ENCODE measurements around the gene LRP5. TPM values are rescaled to one million over a fixed set of nuclear protein-coding genes. Genes with fewer than 3 reads are reported as not detected.

The LRP5 gene
- total RNA-seq, 2 donors from 2014 or later = 43.3 to 63.6 TPM

- Histone ChIP-seq H3K4me3 (no peak overlapping the region), H3K4me1 (peaks cover 18% of the 10 kb centered on the region), H3K36me3 (replicated peaks in 1 of 2; ENCODE audit: insufficient read depth in 1 of 2, low read depth in 2 of 2) (peaks cover 0 to 3% of the 10 kb centered on the region in 2 donors), H3K27me3 (no peaks in the 10 kb centered on the region), H3K9me3 (no peaks in the 10 kb centered on the region), H3K27ac (no peak overlapping the region)
- WGBS, 2 donors = 87% methylated on average over 5 to 8 of the region's 8 CpGs
- no peak for DNase-seq
- TF ChIP-seq CTCF (IDR thresholded peaks at IDR 0.05) (no peak), POLR2A (IDR thresholded peaks at IDR 0.05) (no peak)
- ATAC-seq = no peak
- intact Hi-C loops (cut with DNase I) = no loop called here
Measured at GRCh38 chr11:68369756-68370155, 57.4 kb downstream of the LRP5 start.

GRCh38 chr11:68370211-68371111 is 58.1 kb downstream of the LRP5 start:
- ATAC-seq (no peak), DNase-seq (peak in 1 of 4 donors; percentile 31)
- Histone ChIP-seq H3K4me3 (no peak overlapping the region), H3K27ac (peak overlapping the region in 1 of 4 donors; percentile 17), H3K4me1 (peaks cover 21% of the 10 kb centered on the region), H3K36me3 (replicated peaks in 1 of 2; ENCODE audit: insufficient read depth in 1 of 2, low read depth in 2 of 2) (peaks cover 0 to 3% of the 10 kb centered on the region in 2 donors), H3K9me3 (no peaks in the 10 kb centered on the region), H3K27me3 (no peaks in the 10 kb centered on the region)
- WGBS, 2 donors = 64 to 83% methylated on average over 18 to 23 of the region's 23 CpGs
- intact Hi-C loops (cut with DNase I) = no loop called here
- TF ChIP-seq CTCF (IDR thresholded peaks at IDR 0.05) (no peak), POLR2A (IDR thresholded peaks at IDR 0.05) (no peak)

GRCh38 chr11:68371171-68372041 is 59.0 kb downstream of the LRP5 start:
- Histone ChIP-seq H3K27me3 (no peaks in the 10 kb centered on the region), H3K4me3 (no peak overlapping the region), H3K9me3 (no peaks in the 10 kb centered on the region), H3K27ac (no peak overlapping the region), H3K4me1 (peaks cover 21% of the 10 kb centered on the region), H3K36me3 (replicated peaks in 1 of 2; ENCODE audit: insufficient read depth in 1 of 2, low read depth in 2 of 2) (peaks cover 0 to 2% of the 10 kb centered on the region in 2 donors)
- no peak for DNase-seq
- no peak for ATAC-seq
- TF ChIP-seq CTCF (IDR thresholded peaks at IDR 0.05) = no peak
- TF ChIP-seq POLR2A (IDR thresholded peaks at IDR 0.05) = no peak
- WGBS, 2 donors = 92 to 96% methylated on average over 31 to 35 of the region's 35 CpGs
- intact Hi-C loops (cut with DNase I) = no loop called here

GRCh38 chr11:68372114-68372513 is 59.7 kb downstream of the LRP5 start:
- DNase-seq = no peak
- Histone ChIP-seq H3K27ac (no peak overlapping the region), H3K36me3 (replicated peaks in 1 of 2; ENCODE audit: insufficient read depth in 1 of 2, low read depth in 2 of 2) (peaks cover 0 to 2% of the 10 kb centered on the region in 2 donors), H3K9me3 (no peaks in the 10 kb centered on the region), H3K27me3 (no peaks in the 10 kb centered on the region), H3K4me3 (no peak overlapping the region), H3K4me1 (peaks cover 24% of the 10 kb centered on the region)
- intact Hi-C loops (cut with DNase I) = no loop called here
- no peak for ATAC-seq
- 82 to 87% methylated on average over 21 of the region's 21 CpGs for WGBS, 2 donors
- TF ChIP-seq POLR2A (IDR thresholded peaks at IDR 0.05) = no peak

- Histone ChIP-seq H3K27me3 (no peaks in the 10 kb centered on the region), H3K9me3 (no peaks in the 10 kb centered on the region), H3K36me3 (replicated peaks in 1 of 2; ENCODE audit: insufficient read depth in 1 of 2, low read depth in 2 of 2) (no peaks in the 10 kb centered on the region), H3K4me1 (peaks cover 29% of the 10 kb centered on the region), H3K4me3 (no peak overlapping the region), H3K27ac (no peak overlapping the region)
- no peak for TF ChIP-seq POLR2A (IDR thresholded peaks at IDR 0.05)
- no peak for TF ChIP-seq CTCF (IDR thresholded peaks at IDR 0.05)
- no peak for DNase-seq
- ATAC-seq = no peak
- WGBS, 2 donors = 81 to 83% methylated on average over 14 of the region's 15 CpGs
- intact Hi-C loops (cut with DNase I) = no loop called here
Measured at GRCh38 chr11:68372625-68373024, 60.2 kb downstream of the LRP5 start.
